ENCODE results near the gene LEKR1. TPM values are rescaled to one million over a fixed set of nuclear protein-coding genes. Genes with fewer than 3 reads are reported as not detected.

LEKR1 gene
- total and polyA plus RNA-seq, 2 donors = 1.0 to 1.7 TPM

- Histone ChIP-seq H3K9me3 (ENCODE audit: control insufficient read depth in 2 of 2, insufficient read depth in 1 of 2, low read length in 1 of 2) (no peaks in the 10 kb centered on the region), H3K36me3 (ENCODE audit: control insufficient read depth in 2 of 2, insufficient read depth in 2 of 2, low read length in 1 of 2) (no peaks in the 10 kb centered on the region), H3K4me1 (ENCODE audit: control insufficient read depth in 2 of 2, insufficient read depth in 2 of 2, low read length in 2 of 2) (no peaks in the 10 kb centered on the region), H3K4me3 (ENCODE audit: low read length in 2 of 2) (no peak overlapping the region), H3K27me3 (ENCODE audit: control insufficient read depth in 2 of 2, insufficient read depth in 1 of 2, low read length in 1 of 2) (no peaks in the 10 kb centered on the region), H3K27ac (ENCODE audit: low read depth in 1 of 2, low read length in 1 of 2) (no peak overlapping the region)
- 98% methylated on average over 2 of the region's 2 CpGs for WGBS
- DNase-seq (ENCODE audit: low read depth in 6 of 9, low spot score in 9 of 9) = no peak
Observed at GRCh38 chr3:156843071-156843808, 17.1 kb downstream of the LEKR1 start.

DNA sequence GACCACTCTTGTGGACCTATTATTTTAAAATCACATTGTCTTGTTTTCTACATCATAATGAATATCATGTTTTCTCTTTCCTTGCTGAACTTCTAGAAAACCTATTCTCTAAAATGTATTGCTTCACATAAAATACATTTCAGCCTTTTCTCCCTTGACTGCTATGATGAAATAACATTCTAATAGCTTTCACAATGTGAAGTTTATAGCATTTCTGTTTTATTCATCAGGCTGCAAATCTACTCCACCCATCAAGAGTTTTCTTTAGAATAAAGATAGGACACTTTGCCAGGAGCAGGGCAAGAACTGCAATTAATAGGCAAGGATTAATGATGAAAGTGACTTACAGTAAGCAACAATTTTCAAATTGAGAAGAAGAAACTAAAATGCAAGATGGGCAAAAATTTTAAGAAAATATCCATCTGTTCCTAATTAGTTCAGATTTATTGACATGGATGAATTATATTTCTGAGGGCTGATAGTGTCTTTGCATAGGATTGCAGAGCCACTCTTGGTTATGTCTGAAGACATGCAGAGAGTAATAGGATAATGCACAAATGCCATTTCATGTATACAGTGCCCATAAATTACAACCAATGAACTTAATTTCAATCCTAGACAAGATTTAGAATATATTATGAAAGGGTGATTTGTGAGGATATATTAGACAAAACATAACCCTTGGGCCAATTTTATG, 21.7 kb downstream of the LEKR1 start:
- Histone ChIP-seq H3K27ac (ENCODE audit: low read depth in 1 of 2, low read length in 1 of 2) (no peak overlapping the region), H3K4me1 (ENCODE audit: control insufficient read depth in 2 of 2, insufficient read depth in 2 of 2, low read length in 2 of 2) (no peaks in the 10 kb centered on the region), H3K27me3 (ENCODE audit: control insufficient read depth in 2 of 2, insufficient read depth in 1 of 2, low read length in 1 of 2) (no peaks in the 10 kb centered on the region), H3K9me3 (ENCODE audit: control insufficient read depth in 2 of 2, insufficient read depth in 1 of 2, low read length in 1 of 2) (no peaks in the 10 kb centered on the region), H3K36me3 (ENCODE audit: control insufficient read depth in 2 of 2, insufficient read depth in 2 of 2, low read length in 1 of 2) (no peaks in the 10 kb centered on the region), H3K4me3 (ENCODE audit: low read length in 2 of 2) (no peak overlapping the region)
- DNase-seq (ENCODE audit: low read depth in 6 of 9, low spot score in 9 of 9) = no peak

DNA sequence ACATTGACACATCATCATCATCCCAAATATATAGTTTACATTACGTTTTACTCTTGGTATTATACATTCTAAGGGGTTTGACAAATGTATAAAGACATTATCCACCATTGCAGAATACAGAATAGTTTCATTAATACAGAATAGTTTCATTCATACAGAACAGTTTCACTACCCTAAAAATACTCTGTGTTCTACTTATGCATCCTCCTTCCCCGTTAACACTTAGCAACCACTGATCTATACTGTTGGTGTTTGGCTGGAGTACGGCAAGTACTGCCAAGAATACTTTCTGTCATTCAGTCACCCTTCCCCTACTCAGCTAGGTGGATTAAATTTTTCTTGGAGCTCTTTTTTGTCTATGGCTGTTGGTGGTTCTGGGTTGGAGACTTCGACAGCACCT, 33.4 kb downstream of the LEKR1 start:
- no peaks in the 10 kb centered on the region for H3K4me1 ChIP-seq (ENCODE audit: control insufficient read depth in 2 of 2, insufficient read depth in 2 of 2, low read length in 2 of 2)
- 96% methylated on average over 4 of the region's 4 CpGs for WGBS
- no peaks in the 10 kb centered on the region for H3K36me3 ChIP-seq (ENCODE audit: control insufficient read depth in 2 of 2, insufficient read depth in 2 of 2, low read length in 1 of 2)
- H3K4me3 ChIP-seq (ENCODE audit: low read length in 2 of 2) = no peak overlapping the region
- H3K9me3 ChIP-seq (ENCODE audit: control insufficient read depth in 2 of 2, insufficient read depth in 1 of 2, low read length in 1 of 2) = no peaks in the 10 kb centered on the region
- DNase-seq (ENCODE audit: low read depth in 6 of 9, low spot score in 9 of 9) = no peak
- H3K27ac ChIP-seq (ENCODE audit: low read depth in 1 of 2, low read length in 1 of 2) = no peak overlapping the region
- H3K27me3 ChIP-seq (ENCODE audit: control insufficient read depth in 2 of 2, insufficient read depth in 1 of 2, low read length in 1 of 2) = no peaks in the 10 kb centered on the region

DNA sequence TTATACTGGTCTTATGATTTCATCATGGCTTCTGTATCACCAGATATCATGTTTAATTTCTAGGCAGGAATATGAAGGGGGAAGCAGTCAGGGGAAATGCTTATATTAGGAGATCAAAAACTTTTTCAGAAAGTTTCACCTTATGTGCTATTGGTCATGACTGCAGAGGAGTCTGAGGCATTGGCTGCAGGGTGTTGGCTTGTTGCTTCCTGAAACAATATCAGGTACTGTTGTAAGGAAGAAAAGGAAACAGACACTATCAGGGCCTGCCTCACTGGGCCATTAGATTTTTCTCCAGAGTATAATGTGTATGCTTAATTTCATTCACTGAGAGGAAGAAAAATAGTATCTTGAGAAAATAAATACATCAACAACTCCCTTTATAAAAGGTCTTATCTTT, 34.7 kb downstream of the LEKR1 start:
- H3K4me1 ChIP-seq (ENCODE audit: control insufficient read depth in 2 of 2, insufficient read depth in 2 of 2, low read length in 2 of 2) = no peaks in the 10 kb centered on the region
- no peaks in the 10 kb centered on the region for H3K27me3 ChIP-seq (ENCODE audit: control insufficient read depth in 2 of 2, insufficient read depth in 1 of 2, low read length in 1 of 2)
- H3K4me3 ChIP-seq (ENCODE audit: low read length in 2 of 2) = no peak overlapping the region
- no peak overlapping the region for H3K27ac ChIP-seq (ENCODE audit: low read depth in 1 of 2, low read length in 1 of 2)
- no peak for DNase-seq (ENCODE audit: low read depth in 6 of 9, low spot score in 9 of 9)
- H3K36me3 ChIP-seq (ENCODE audit: control insufficient read depth in 2 of 2, insufficient read depth in 2 of 2, low read length in 1 of 2) = no peaks in the 10 kb centered on the region
- no peaks in the 10 kb centered on the region for H3K9me3 ChIP-seq (ENCODE audit: control insufficient read depth in 2 of 2, insufficient read depth in 1 of 2, low read length in 1 of 2)

- DNase-seq (ENCODE audit: low read depth in 6 of 9, low spot score in 9 of 9) = no peak
- H3K27me3 ChIP-seq (ENCODE audit: control insufficient read depth in 2 of 2, insufficient read depth in 1 of 2, low read length in 1 of 2) = no peaks in the 10 kb centered on the region
- no peaks in the 10 kb centered on the region for H3K9me3 ChIP-seq (ENCODE audit: control insufficient read depth in 2 of 2, insufficient read depth in 1 of 2, low read length in 1 of 2)
- no peaks in the 10 kb centered on the region for H3K36me3 ChIP-seq (ENCODE audit: control insufficient read depth in 2 of 2, insufficient read depth in 2 of 2, low read length in 1 of 2)
- no peaks in the 10 kb centered on the region for H3K4me1 ChIP-seq (ENCODE audit: control insufficient read depth in 2 of 2, insufficient read depth in 2 of 2, low read length in 2 of 2)
- 95% methylated on average over 2 of the region's 2 CpGs for WGBS
- no peak overlapping the region for H3K27ac ChIP-seq (ENCODE audit: low read depth in 1 of 2, low read length in 1 of 2)
- H3K4me3 ChIP-seq (ENCODE audit: low read length in 2 of 2) = no peak overlapping the region
Observed at GRCh38 chr3:156862338-156862737, 36.2 kb downstream of the LEKR1 start.

- no peak for DNase-seq (ENCODE audit: low read depth in 6 of 9, low spot score in 9 of 9)
- 47% methylated on average over 2 of the region's 2 CpGs for WGBS
- Histone ChIP-seq H3K27me3 (ENCODE audit: control insufficient read depth in 2 of 2, insufficient read depth in 1 of 2, low read length in 1 of 2) (no peaks in the 10 kb centered on the region), H3K27ac (ENCODE audit: low read depth in 1 of 2, low read length in 1 of 2) (no peak overlapping the region), H3K9me3 (ENCODE audit: control insufficient read depth in 2 of 2, insufficient read depth in 1 of 2, low read length in 1 of 2) (no peaks in the 10 kb centered on the region), H3K4me3 (ENCODE audit: low read length in 2 of 2) (no peak overlapping the region), H3K4me1 (ENCODE audit: control insufficient read depth in 2 of 2, insufficient read depth in 2 of 2, low read length in 2 of 2) (no peaks in the 10 kb centered on the region), H3K36me3 (ENCODE audit: control insufficient read depth in 2 of 2, insufficient read depth in 2 of 2, low read length in 1 of 2) (no peaks in the 10 kb centered on the region)
Observed at GRCh38 chr3:156865732-156866131, 39.6 kb downstream of the LEKR1 start.

GRCh38 chr3:156867174-156867573, 41.0 kb downstream of the LEKR1 start:
- Histone ChIP-seq H3K27ac (ENCODE audit: low read depth in 1 of 2, low read length in 1 of 2) (no peak overlapping the region), H3K4me3 (ENCODE audit: low read length in 2 of 2) (no peak overlapping the region), H3K27me3 (ENCODE audit: control insufficient read depth in 2 of 2, insufficient read depth in 1 of 2, low read length in 1 of 2) (no peaks in the 10 kb centered on the region), H3K36me3 (ENCODE audit: control insufficient read depth in 2 of 2, insufficient read depth in 2 of 2, low read length in 1 of 2) (no peaks in the 10 kb centered on the region), H3K9me3 (ENCODE audit: control insufficient read depth in 2 of 2, insufficient read depth in 1 of 2, low read length in 1 of 2) (no peaks in the 10 kb centered on the region), H3K4me1 (ENCODE audit: control insufficient read depth in 2 of 2, insufficient read depth in 2 of 2, low read length in 2 of 2) (no peaks in the 10 kb centered on the region)
- no peak for DNase-seq (ENCODE audit: low read depth in 6 of 9, low spot score in 9 of 9)
- WGBS = 97% methylated on average over 1 of the region's 1 CpG

DNA sequence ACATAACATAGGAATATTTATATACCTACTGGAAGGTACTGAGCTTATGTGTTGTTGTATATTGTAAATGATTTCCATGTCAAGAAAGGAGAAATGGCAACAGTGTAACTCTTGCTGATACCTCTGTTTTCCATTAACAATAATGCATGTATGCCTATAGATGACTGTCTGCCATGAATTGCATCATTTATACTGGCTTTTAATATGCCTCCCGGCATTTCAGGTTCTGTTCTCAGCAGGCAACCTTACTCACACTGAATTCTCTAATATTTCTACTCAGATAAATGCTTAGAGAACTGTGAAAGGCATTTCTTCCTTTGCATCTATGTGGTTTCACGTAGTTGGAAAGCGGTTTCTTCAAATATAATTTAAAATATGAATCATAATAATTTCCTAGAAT, 41.8 kb downstream of the LEKR1 start:
- no peak overlapping the region for H3K27ac ChIP-seq (ENCODE audit: low read depth in 1 of 2, low read length in 1 of 2)
- H3K27me3 ChIP-seq (ENCODE audit: control insufficient read depth in 2 of 2, insufficient read depth in 1 of 2, low read length in 1 of 2) = no peaks in the 10 kb centered on the region
- no peak for DNase-seq (ENCODE audit: low read depth in 6 of 9, low spot score in 9 of 9)
- H3K4me1 ChIP-seq (ENCODE audit: control insufficient read depth in 2 of 2, insufficient read depth in 2 of 2, low read length in 2 of 2) = no peaks in the 10 kb centered on the region
- 94% methylated on average over 3 of the region's 3 CpGs for WGBS
- no peaks in the 10 kb centered on the region for H3K9me3 ChIP-seq (ENCODE audit: control insufficient read depth in 2 of 2, insufficient read depth in 1 of 2, low read length in 1 of 2)
- no peak overlapping the region for H3K4me3 ChIP-seq (ENCODE audit: low read length in 2 of 2)
- no peaks in the 10 kb centered on the region for H3K36me3 ChIP-seq (ENCODE audit: control insufficient read depth in 2 of 2, insufficient read depth in 2 of 2, low read length in 1 of 2)

DNA sequence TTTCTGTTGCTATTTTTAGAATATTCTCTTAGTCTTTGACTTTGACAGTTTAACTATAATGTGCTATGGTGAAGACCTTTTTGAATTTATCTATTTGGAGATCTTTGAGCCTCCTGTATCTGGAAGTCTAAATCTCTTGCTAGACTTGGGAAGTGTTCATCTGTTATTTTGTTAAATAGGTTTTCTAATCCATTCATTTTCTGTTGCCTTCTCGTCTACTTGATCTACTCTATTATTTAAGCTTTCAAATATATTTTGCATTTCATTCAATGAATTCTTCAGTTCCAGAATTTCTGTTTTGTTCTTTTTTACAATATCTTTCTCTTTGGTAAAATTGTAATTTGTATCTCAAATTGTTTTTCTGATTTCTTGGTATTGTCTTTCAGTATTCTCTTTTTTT, 47.8 kb downstream of the LEKR1 start:
- H3K27ac ChIP-seq (ENCODE audit: low read depth in 1 of 2, low read length in 1 of 2) = no peak overlapping the region
- H3K36me3 ChIP-seq (ENCODE audit: control insufficient read depth in 2 of 2, insufficient read depth in 2 of 2, low read length in 1 of 2) = no peaks in the 10 kb centered on the region
- H3K4me3 ChIP-seq (ENCODE audit: low read length in 2 of 2) = no peak overlapping the region
- H3K4me1 ChIP-seq (ENCODE audit: control insufficient read depth in 2 of 2, insufficient read depth in 2 of 2, low read length in 2 of 2) = no peaks in the 10 kb centered on the region
- no peaks in the 10 kb centered on the region for H3K27me3 ChIP-seq (ENCODE audit: control insufficient read depth in 2 of 2, insufficient read depth in 1 of 2, low read length in 1 of 2)
- WGBS = 92% methylated on average over 1 of the region's 1 CpG
- peaks cover 0 to 2% of the 10 kb centered on the region in 2 donors for H3K9me3 ChIP-seq (ENCODE audit: control insufficient read depth in 2 of 2, insufficient read depth in 1 of 2, low read length in 1 of 2)
- DNase-seq (ENCODE audit: low read depth in 6 of 9, low spot score in 9 of 9) = no peak

Measured in thymus (tissue), 11 donors.